Kidney (tissue), 14 donors: ENCODE results near the gene CMTM8. TPM values are rescaled to one million over a fixed set of nuclear protein-coding genes. Genes with fewer than 3 reads are reported as not detected.

ENCODE experiments used
- DNase-seq, 5 donors: peaks; one replicate each; pipeline ENCODE4 v3.0.0-alpha.2; 2013 to 2020
- FAIRE-seq: peaks from 2 replicates; lab custom pipeline; 2012; peaks lifted over from hg19 to GRCh38; lab: Jason Lieb, UNC
- H3K27ac ChIP-seq, 2 donors: one replicate each; pipeline ENCODE4 v1.7.0; 2013; ENCODE audit warnings: low read depth in 2 of 2, low read length in 2 of 2, inconsistent platforms in 1 of 2
- H3K27me3 ChIP-seq: one replicate; pipeline ENCODE4 v1.7.1; 2013; ENCODE audit warnings: low read length, inconsistent platforms; ENCODE audit not compliant: control insufficient read depth, insufficient read depth
- H3K36me3 ChIP-seq, 3 donors: one replicate each; pipeline versions ENCODE4 v1.7.0 to v1.7.1; 2013; ENCODE audit warnings: low read length in 3 of 3, control low read depth in 1 of 3, inconsistent platforms in 1 of 3; ENCODE audit not compliant: insufficient read depth in 3 of 3, control insufficient read depth in 2 of 3
- H3K4me1 ChIP-seq, 3 donors: one replicate each; pipeline versions ENCODE4 v1.7.0 to v1.7.1; 2013; ENCODE audit warnings: low read length in 3 of 3, inconsistent platforms in 1 of 3, low read depth in 1 of 3; ENCODE audit not compliant: control insufficient read depth in 2 of 3, insufficient read depth in 2 of 3
- H3K4me3 ChIP-seq, 3 donors: one replicate each; pipeline versions ENCODE4 v1.7.0 to v1.8.1; 2013; ENCODE audit warnings: low read length in 3 of 3, control low read depth in 1 of 3, inconsistent platforms in 1 of 3
- H3K9ac ChIP-seq, 3 donors: one replicate each; pipeline versions ENCODE4 v1.7.0 to v1.7.1; 2013; ENCODE audit warnings: low read length in 3 of 3, control low read depth in 1 of 3, inconsistent platforms in 1 of 3
- H3K9me3 ChIP-seq, 3 donors: one replicate each; pipeline versions ENCODE4 v1.7.0 to v1.7.1; 2013; ENCODE audit warnings: low read length in 3 of 3, control low read depth in 1 of 3, inconsistent platforms in 1 of 3; ENCODE audit not compliant: control insufficient read depth in 2 of 3, insufficient read depth in 1 of 3
- intact Hi-C: fragments of 100-400 bp; cut with DNase I; formaldehyde crosslinking; loops from one replicate; pipeline ENCODE4 v1.11.1; 2022
- polyA plus RNA-seq: library from polyadenylated mRNA; stranded (reverse); fragments of 350-450 nt; fragmentation: Illumina TruSeq; extraction: RNeasy Lipid Tissue Mini Kit (QIAGEN cat#74804); gene quantifications from one replicate; pipeline ENCODE4 v1.2.3, GENCODE V29; 2014; ENCODE audit warnings: low read depth, low replicate concordance; ENCODE audit not compliant: insufficient read depth
- total RNA-seq: library from RNA; stranded (reverse); fragmentation: NEBNext Ultra II Directional; extraction: Animal tissue kit (Norgen Biotek cat#: 25700); gene quantifications from one replicate; pipeline ENCODE4 v1.2.1, GENCODE V29; 2021
- TF ChIP-seq, protein P1 (sequence below): IDR thresholded peaks from 3 replicates; pipeline ENCODE4 v1.5.1; 2012; ENCODE audit warnings: mild to moderate bottlenecking, moderate library complexity, borderline replicate concordance; ENCODE audit not compliant: insufficient read depth; ENCODE audit errors: extremely low read depth
- donor health status: control.
- donor health status: control.
- donor health status: control.
- donor health status: control.
- donor health status: control.
- donor health status: DM: yes; HTN: yes; CAD: no.
- donor health status: Normal renal cell carcinoma (clear cell type).

Gene CMTM8
- total and polyA plus RNA-seq, 2 donors from 2014 or later, result 5.4 to 9.6 TPM

DNA sequence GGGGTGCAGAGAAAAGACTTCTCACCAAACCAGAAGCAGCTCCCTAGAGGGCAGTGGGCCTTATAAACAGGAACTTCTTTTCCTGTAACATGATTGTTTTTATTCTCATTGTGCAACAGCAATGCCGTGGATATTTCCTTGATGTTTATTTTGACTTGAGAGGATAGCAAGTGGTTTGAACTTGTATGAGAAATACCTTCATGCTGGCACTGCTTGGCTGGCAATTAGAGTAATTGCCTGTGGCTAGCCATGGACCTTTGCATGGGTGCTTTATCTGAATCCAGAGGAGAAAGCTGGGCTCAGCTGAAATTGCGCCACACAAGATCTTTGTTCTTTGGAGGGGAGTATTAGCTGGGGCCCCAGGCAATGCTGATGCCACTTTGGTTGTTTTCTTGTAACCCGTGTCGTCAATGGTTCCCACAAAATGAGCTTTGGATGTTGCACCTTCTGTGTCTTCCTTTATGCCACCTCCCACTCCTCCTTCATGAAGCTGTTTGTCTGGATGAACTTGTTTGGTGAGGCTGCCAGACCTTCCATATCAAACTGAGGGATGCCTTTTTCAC lies 37.9 kb downstream of the CMTM8 start:
- H3K9ac ChIP-seq, result no peak overlapping the region
- H3K27me3 ChIP-seq, result no peaks in the 10 kb centered on the region
- no peak overlapping the region for H3K4me3 ChIP-seq
- TF ChIP-seq, protein P1, sequence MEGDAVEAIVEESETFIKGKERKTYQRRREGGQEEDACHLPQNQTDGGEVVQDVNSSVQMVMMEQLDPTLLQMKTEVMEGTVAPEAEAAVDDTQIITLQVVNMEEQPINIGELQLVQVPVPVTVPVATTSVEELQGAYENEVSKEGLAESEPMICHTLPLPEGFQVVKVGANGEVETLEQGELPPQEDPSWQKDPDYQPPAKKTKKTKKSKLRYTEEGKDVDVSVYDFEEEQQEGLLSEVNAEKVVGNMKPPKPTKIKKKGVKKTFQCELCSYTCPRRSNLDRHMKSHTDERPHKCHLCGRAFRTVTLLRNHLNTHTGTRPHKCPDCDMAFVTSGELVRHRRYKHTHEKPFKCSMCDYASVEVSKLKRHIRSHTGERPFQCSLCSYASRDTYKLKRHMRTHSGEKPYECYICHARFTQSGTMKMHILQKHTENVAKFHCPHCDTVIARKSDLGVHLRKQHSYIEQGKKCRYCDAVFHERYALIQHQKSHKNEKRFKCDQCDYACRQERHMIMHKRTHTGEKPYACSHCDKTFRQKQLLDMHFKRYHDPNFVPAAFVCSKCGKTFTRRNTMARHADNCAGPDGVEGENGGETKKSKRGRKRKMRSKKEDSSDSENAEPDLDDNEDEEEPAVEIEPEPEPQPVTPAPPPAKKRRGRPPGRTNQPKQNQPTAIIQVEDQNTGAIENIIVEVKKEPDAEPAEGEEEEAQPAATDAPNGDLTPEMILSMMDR, result no peak
- DNase-seq, result no peak
- no peak for FAIRE-seq
- no peak overlapping the region for H3K27ac ChIP-seq
- intact Hi-C loops, result no loop called here
- H3K36me3 ChIP-seq, result no peaks in the 10 kb centered on the region
- H3K4me1 ChIP-seq, result peaks cover 0 to 3% (median 0%) of the 10 kb centered on the region in 3 donors
- no peaks in the 10 kb centered on the region for H3K9me3 ChIP-seq

GRCh38 chr3:32278714-32279113 lies 40.2 kb downstream of the CMTM8 start:
- FAIRE-seq, result no peak
- Histone ChIP-seq H3K9me3 (no peaks in the 10 kb centered on the region), H3K27ac (no peak overlapping the region), H3K36me3 (no peaks in the 10 kb centered on the region), H3K27me3 (no peaks in the 10 kb centered on the region), H3K9ac (no peak overlapping the region), H3K4me1 (peaks cover 0 to 5% (median 0%) of the 10 kb centered on the region in 3 donors), H3K4me3 (no peak overlapping the region)
- intact Hi-C loops, result no loop called here
- DNase-seq, result no peak
- TF ChIP-seq, protein P1, result no peak

GRCh38 chr3:32280262-32280910 lies 41.9 kb downstream of the CMTM8 start:
- DNase-seq, result no peak
- Histone ChIP-seq H3K27me3 (no peaks in the 10 kb centered on the region), H3K36me3 (no peaks in the 10 kb centered on the region), H3K4me3 (no peak overlapping the region), H3K9me3 (no peaks in the 10 kb centered on the region), H3K4me1 (peaks cover 0 to 8% (median 0%) of the 10 kb centered on the region in 3 donors), H3K9ac (no peak overlapping the region), H3K27ac (no peak overlapping the region)
- intact Hi-C loops, result no loop called here
- TF ChIP-seq, protein P1, result no peak
- no peak for FAIRE-seq
